ENCODE data around the gene ADIPOR2.

Gene ADIPOR2

DNA sequence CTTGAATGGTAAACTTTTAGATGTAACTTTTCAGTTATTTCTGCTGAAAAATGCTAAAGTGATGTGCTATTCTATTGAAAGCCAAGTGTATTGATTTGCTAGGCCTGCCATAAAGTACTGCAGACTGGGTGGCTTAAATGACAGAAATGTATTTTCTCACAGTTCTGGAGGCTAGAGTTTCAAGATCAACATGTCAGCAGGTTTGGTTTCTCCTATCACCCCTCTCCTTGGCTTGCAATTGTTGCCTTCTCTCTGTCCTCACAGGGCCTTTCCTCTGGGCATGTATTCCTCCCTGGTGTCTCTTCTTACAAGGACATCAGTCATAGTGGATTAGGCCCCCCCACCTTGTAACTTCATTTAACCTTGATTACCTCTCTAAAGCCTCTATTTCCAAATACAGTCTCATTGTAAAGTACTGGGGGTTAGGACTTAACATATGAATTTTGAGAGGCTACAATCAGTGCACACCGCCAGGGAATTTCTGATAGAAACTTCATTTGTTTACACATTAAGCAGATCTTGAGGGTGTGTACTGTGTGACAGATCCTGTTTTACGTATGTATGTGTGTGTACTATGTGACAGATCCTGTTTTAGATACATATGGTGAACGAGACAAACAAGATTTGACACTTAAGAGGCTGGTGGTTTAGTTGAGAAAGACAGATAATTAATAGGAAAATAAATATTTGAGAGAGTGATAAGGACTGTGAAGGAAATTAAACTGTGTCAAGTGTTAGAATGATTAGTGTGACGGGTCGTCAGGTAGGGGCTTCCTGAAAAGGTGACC lies 49.5 kb downstream of the ADIPOR2 start:
- H3K4me3 ChIP-seq (ENCODE audit: low read depth, low read length) = no peak overlapping the region
- TF ChIP-seq, protein P1, sequence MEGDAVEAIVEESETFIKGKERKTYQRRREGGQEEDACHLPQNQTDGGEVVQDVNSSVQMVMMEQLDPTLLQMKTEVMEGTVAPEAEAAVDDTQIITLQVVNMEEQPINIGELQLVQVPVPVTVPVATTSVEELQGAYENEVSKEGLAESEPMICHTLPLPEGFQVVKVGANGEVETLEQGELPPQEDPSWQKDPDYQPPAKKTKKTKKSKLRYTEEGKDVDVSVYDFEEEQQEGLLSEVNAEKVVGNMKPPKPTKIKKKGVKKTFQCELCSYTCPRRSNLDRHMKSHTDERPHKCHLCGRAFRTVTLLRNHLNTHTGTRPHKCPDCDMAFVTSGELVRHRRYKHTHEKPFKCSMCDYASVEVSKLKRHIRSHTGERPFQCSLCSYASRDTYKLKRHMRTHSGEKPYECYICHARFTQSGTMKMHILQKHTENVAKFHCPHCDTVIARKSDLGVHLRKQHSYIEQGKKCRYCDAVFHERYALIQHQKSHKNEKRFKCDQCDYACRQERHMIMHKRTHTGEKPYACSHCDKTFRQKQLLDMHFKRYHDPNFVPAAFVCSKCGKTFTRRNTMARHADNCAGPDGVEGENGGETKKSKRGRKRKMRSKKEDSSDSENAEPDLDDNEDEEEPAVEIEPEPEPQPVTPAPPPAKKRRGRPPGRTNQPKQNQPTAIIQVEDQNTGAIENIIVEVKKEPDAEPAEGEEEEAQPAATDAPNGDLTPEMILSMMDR (IDR thresholded peaks at IDR 0.05; ENCODE audit: insufficient read depth, low read depth, low read length, missing control alignments) = no peak
- no peak for DNase-seq (ENCODE audit: low read depth)

GRCh38 chr12:1741154-1741949 lies 50.5 kb downstream of the ADIPOR2 start:
- H3K4me3 ChIP-seq (ENCODE audit: low read depth, low read length) = no peak overlapping the region
- no peak for DNase-seq (ENCODE audit: low read depth)
- TF ChIP-seq, protein P1 (IDR thresholded peaks at IDR 0.05; ENCODE audit: insufficient read depth, low read depth, low read length, missing control alignments) = no peak

- no peak for DNase-seq (ENCODE audit: low read depth)
- TF ChIP-seq, protein P1 (IDR thresholded peaks at IDR 0.05; ENCODE audit: insufficient read depth, low read depth, low read length, missing control alignments) = no peak
- H3K4me3 ChIP-seq (ENCODE audit: low read depth, low read length) = no peak overlapping the region
These were observed 54.1 kb downstream of the ADIPOR2 start for GRCh38 chr12:1744932-1745331.

GRCh38 chr12:1747609-1748008 lies 56.7 kb downstream of the ADIPOR2 start:
- TF ChIP-seq, protein P1 (IDR thresholded peaks at IDR 0.05; ENCODE audit: insufficient read depth, low read depth, low read length, missing control alignments) = no peak
- DNase-seq (ENCODE audit: low read depth) = no peak
- H3K4me3 ChIP-seq (ENCODE audit: low read depth, low read length) = no peak overlapping the region

GRCh38 chr12:1749019-1749418 lies 58.1 kb downstream of the ADIPOR2 start:
- no peak overlapping the region for H3K4me3 ChIP-seq (ENCODE audit: low read depth, low read length)
- TF ChIP-seq, protein P1 (IDR thresholded peaks at IDR 0.05; ENCODE audit: insufficient read depth, low read depth, low read length, missing control alignments) = no peak
- DNase-seq (ENCODE audit: low read depth) = no peak

- no peak overlapping the region for H3K4me3 ChIP-seq (ENCODE audit: low read depth, low read length)
- no peak for DNase-seq (ENCODE audit: low read depth)
- TF ChIP-seq, protein P1 (IDR thresholded peaks at IDR 0.05; ENCODE audit: insufficient read depth, low read depth, low read length, missing control alignments) = no peak
These were observed 59.4 kb downstream of the ADIPOR2 start for GRCh38 chr12:1750300-1750699.
